ENCODE data around the gene FSCN2.

- TF ChIP-seq CTCF (IDR thresholded peaks at IDR 0.05), result no peak
- no peak for TF ChIP-seq POLR2A (IDR thresholded peaks at IDR 0.05)
These were observed 29.1 kb upstream of the FSCN2 start for GRCh38 chr17:81498953-81499600.

All from Peyer's patch (tissue), 4 donors.